Upper lobe of right lung (tissue), 1 donor: Measurements from ENCODE around the gene CXCR5. TPM values are rescaled to one million over a fixed set of nuclear protein-coding genes. Genes with fewer than 3 reads are reported as not detected.

Experiments
- ATAC-seq: fragments of 200-7000 bp; cut with Tn5 transposase; one replicate; pipeline ENCODE4 v1.9.1; 2020; ENCODE audit warnings: mild to moderate bottlenecking, moderate library complexity
- DNase-seq: peaks from one replicate; pipeline ENCODE4 v3.0.0-alpha.2; 2020
- H3K27ac ChIP-seq: fragments of 200-600 bp; one replicate; pipeline ENCODE4 v1.8.0; 2022
- H3K27me3 ChIP-seq: fragments of 200-600 bp; one replicate; pipeline ENCODE4 v1.8.0; 2022; ENCODE audit warnings: mild to moderate bottlenecking
- H3K36me3 ChIP-seq: fragments of 200-600 bp; one replicate; pipeline ENCODE4 v1.8.0; 2022
- H3K4me1 ChIP-seq: fragments of 200-600 bp; one replicate; pipeline ENCODE4 v1.8.0; 2022
- H3K4me3 ChIP-seq: fragments of 200-600 bp; one replicate; pipeline ENCODE4 v1.8.0; 2022; ENCODE audit warnings: mild to moderate bottlenecking
- H3K9me3 ChIP-seq: fragments of 200-600 bp; one replicate; pipeline ENCODE4 v1.8.0; 2022
- intact Hi-C: fragments of 100-400 bp; cut with DNase I; formaldehyde crosslinking; loops from one replicate; pipeline ENCODE4 v1.11.0; 2022
- total RNA-seq: library from RNA; stranded (reverse); fragmentation: NEBNext Ultra II Directional; extraction: Animal tissue kit (Norgen Biotek cat#: 25700); gene quantifications from one replicate; pipeline ENCODE4 v1.2.1, GENCODE V29; 2021
- TF ChIP-seq, protein P1 (sequence below): fragments of 200-600 bp; IDR thresholded peaks from one replicate; pipeline ENCODE4 v1.8.0; 2022; ENCODE audit warnings: antibody characterized with exemption
- donor health status: DM: no; HTN: yes; CAD: no; lungs with severe emphysema.

The CXCR5 gene
- total RNA-seq, 1 donor from 2014 or later: not detected

DNA sequence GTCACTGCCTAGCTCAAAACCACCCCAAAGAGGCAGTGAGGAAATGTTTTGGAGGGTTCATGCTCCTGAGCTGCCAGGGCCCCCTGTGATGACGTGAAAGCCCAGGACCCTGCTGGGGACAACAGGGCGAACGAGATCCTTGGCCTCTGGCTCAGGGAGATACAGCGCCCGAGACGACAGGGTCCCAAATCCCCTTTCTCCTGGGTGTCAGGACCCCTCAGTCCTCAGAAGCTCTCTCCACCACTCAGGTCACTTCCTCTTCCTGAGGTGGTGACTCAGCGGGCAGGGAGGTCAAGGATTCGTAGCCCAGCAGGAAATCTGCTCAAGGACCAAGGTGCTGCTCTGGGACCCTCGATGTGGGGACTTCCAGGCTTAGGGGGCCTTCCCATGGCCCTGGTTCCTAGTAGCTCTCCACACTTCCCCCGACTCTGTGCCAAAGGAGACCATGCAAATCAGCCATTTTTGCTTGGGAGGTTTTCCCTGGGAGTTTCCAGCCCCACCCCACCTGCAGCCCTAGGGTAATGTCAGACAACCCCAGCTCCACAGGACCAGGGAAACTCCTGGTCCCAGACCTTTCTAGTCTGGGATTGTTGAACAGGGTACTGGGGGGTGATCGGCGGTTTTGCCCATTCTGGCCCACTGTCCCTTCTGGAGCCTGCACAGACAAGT lies 29.2 kb downstream of the CXCR5 start:
- Histone ChIP-seq H3K36me3 (peaks cover 2% of the 10 kb centered on the region), H3K4me1 (peaks cover 96% of the 10 kb centered on the region), H3K27ac (peak overlapping the region; percentile 86), H3K4me3 (peak overlapping the region; percentile 19), H3K9me3 (no peaks in the 10 kb centered on the region), H3K27me3 (no peaks in the 10 kb centered on the region)
- TF ChIP-seq, protein P1, sequence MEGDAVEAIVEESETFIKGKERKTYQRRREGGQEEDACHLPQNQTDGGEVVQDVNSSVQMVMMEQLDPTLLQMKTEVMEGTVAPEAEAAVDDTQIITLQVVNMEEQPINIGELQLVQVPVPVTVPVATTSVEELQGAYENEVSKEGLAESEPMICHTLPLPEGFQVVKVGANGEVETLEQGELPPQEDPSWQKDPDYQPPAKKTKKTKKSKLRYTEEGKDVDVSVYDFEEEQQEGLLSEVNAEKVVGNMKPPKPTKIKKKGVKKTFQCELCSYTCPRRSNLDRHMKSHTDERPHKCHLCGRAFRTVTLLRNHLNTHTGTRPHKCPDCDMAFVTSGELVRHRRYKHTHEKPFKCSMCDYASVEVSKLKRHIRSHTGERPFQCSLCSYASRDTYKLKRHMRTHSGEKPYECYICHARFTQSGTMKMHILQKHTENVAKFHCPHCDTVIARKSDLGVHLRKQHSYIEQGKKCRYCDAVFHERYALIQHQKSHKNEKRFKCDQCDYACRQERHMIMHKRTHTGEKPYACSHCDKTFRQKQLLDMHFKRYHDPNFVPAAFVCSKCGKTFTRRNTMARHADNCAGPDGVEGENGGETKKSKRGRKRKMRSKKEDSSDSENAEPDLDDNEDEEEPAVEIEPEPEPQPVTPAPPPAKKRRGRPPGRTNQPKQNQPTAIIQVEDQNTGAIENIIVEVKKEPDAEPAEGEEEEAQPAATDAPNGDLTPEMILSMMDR: no peak
- no peak for ATAC-seq
- intact Hi-C loops: no loop called here
- DNase-seq: no peak

DNA sequence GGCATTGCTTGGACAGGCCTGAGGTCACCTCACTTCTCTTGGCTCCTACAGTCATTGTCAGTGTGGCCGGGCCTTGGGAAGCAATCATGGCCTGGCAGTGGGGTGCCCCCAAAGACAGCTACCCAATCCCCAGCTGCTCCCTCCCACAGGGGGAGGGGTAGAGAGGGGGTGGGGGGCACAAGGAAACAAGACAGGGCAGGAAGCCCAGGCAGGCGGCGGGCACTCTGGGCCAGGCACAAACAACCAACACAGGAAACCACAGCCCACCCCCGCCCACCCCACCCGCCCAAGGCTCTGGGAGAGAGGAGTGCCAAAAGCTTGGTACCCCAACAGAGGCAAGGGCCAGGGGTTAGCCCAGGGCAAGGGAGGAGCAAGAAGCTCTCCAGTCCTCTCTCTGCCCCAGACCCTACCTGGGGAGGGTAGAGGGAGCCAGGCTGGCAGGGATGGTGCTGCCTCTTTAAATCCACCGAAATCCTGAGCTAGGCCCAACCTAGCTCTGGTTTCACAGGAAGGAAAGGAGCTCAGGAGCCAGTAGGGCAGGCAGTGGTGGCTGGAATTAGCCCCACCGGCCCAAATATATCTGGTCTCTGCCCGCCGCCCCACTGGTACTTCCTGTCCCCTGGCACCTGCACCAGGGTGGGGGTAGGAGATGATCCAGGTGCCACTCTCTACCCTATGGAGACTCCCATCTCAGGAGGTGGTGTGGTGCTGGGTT lies 29.9 kb downstream of the CXCR5 start:
- peaks cover 99% of the 10 kb centered on the region for H3K4me1 ChIP-seq
- no peaks in the 10 kb centered on the region for H3K9me3 ChIP-seq
- TF ChIP-seq, protein P1: no peak
- intact Hi-C loops: no loop called here
- H3K27me3 ChIP-seq: no peaks in the 10 kb centered on the region
- no peak for ATAC-seq
- H3K4me3 ChIP-seq: peak overlapping the region; percentile 19
- no peaks in the 10 kb centered on the region for H3K36me3 ChIP-seq
- no peak for DNase-seq
- peak overlapping the region; percentile 86 for H3K27ac ChIP-seq

DNA sequence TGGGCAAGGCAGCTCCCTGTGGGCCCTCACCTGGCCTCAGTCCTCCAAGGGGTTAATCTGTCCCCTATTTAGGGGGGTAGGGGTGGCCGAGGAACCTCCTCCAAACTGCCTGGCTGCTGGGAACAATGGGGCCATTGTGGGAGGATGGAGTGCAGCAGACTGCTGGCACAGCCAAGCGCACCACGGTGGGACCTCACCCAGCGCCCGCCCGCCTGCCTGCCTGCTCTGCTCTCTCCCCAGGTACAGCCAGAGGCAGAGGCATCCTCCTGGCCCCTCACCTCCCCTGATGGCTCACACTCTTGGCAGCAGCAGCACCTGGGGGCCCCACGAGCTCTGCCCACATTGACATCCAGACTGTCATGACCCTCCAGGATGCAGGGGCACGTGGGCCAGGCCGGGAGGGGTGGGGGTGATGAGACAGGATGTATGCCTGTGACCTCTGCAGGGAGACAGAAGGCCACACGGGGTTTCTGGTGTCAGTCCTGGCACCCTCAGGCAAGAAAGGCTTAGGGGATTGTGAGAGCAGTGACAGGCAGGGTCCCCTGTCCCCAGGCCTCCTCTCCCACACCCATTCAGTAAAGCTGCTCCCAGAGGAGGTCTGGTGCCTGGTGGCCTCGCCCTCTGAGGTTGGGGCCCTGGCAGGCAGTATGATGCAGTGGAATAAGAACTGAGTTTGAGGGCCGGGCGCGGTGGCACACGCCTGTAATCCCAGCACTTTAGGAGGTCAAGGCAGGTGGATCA lies 30.7 kb downstream of the CXCR5 start:
- Histone ChIP-seq H3K4me1 (peaks cover 94% of the 10 kb centered on the region), H3K9me3 (no peaks in the 10 kb centered on the region), H3K4me3 (peak overlapping the region; percentile 19), H3K27me3 (no peaks in the 10 kb centered on the region), H3K36me3 (no peaks in the 10 kb centered on the region), H3K27ac (peak overlapping the region; percentile 86)
- TF ChIP-seq, protein P1: no peak
- DNase-seq (no peak), ATAC-seq (no peak)
- intact Hi-C loops: no loop called here

DNA sequence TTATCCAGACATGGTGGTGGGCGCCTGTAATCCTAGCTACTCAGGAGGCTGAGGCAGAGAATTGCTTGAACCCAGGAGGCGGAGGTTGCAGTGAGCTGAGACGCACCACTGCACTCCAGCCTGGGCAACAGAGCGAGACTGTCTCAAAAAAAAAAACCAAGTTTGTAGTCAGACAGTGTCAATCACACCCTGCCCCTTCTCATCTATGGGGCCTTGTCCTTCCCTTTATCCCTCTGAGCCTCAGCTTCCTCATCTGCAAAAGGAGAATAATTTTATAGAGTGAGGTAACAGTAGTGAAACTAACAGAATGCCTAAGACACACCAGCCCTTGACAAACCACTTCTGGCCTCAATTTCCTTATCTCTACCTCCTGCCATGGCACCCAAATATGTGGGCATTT lies 31.3 kb downstream of the CXCR5 start:
- Histone ChIP-seq H3K4me1 (peaks cover 94% of the 10 kb centered on the region), H3K36me3 (no peaks in the 10 kb centered on the region)
- TF ChIP-seq, protein P1: no peak

DNA sequence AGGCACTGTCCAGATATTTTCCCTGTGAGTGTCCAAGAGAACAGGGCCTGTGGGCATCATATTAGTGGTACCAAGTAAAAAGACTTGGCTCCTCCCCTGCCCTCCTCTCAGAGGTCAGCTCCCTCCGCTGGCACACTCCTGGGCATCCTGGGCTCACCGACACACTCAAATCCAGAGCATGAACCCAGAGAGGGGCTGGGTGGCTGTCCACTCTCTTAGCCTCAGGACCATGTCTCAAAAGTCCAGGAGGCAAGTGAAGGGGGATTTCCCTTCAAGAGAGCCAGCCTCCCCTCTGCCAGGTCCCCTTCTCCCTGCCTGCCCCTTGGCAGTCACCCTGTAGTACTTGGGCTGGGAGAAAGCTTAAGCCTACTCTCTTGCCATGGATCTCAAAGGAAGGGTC lies 31.7 kb downstream of the CXCR5 start:
- no peaks in the 10 kb centered on the region for H3K27me3 ChIP-seq
- peaks cover 94% of the 10 kb centered on the region for H3K4me1 ChIP-seq
- H3K27ac ChIP-seq: peak overlapping the region; percentile 86
- no peaks in the 10 kb centered on the region for H3K9me3 ChIP-seq
- H3K36me3 ChIP-seq: no peaks in the 10 kb centered on the region
- intact Hi-C loops: no loop called here
- no peak overlapping the region for H3K4me3 ChIP-seq
- TF ChIP-seq, protein P1: no peak
- no peak for ATAC-seq
- DNase-seq: no peak

More for the DNA sequence above, 31.3 kb downstream of the CXCR5 start:
- H3K27me3 ChIP-seq: no peaks in the 10 kb centered on the region
- H3K27ac ChIP-seq: peak overlapping the region; percentile 86
- ATAC-seq (no peak), DNase-seq (no peak)
- H3K9me3 ChIP-seq: no peaks in the 10 kb centered on the region
- no peak overlapping the region for H3K4me3 ChIP-seq
- intact Hi-C loops: no loop called here
